Stimulated activated CD8-positive, alpha-beta memory T cell treated with anti-CD3 and anti-CD28 coated beads, Interleukin-12 subunit alpha, Interleukin-12 subunit beta, amount 100 ng/mL, for 24 hours (primary cell): ENCODE data around the gene CDIP1.

Experiments
- DNase-seq: peaks from one replicate; pipeline ENCODE4 v3.0.0-alpha.2; 2020; ENCODE audit errors: extremely low read depth

Gene CDIP1

DNA sequence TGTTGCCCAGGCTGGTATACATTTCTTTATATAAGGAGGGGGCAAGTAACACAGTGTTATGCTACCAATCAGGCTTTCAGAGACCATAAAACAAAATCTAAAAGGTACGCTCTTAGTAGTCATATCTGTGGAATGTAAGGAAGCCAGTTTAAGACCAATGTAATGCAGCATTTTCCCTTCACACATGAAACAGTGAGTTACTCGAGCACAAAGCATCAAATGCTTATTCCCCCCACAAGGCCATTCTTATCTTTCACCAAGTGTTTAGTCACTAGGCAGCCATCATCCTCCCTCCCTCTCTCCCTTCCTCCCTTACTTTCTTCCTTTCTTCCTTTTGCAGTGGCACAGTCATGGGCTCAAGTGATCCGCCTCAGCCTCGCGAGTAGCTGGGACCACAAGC, 49.5 kb downstream of the CDIP1 start:
- DNase-seq: no peak

GRCh38 chr16:4488499-4488967, 50.0 kb downstream of the CDIP1 start:
- no peak for DNase-seq

DNA sequence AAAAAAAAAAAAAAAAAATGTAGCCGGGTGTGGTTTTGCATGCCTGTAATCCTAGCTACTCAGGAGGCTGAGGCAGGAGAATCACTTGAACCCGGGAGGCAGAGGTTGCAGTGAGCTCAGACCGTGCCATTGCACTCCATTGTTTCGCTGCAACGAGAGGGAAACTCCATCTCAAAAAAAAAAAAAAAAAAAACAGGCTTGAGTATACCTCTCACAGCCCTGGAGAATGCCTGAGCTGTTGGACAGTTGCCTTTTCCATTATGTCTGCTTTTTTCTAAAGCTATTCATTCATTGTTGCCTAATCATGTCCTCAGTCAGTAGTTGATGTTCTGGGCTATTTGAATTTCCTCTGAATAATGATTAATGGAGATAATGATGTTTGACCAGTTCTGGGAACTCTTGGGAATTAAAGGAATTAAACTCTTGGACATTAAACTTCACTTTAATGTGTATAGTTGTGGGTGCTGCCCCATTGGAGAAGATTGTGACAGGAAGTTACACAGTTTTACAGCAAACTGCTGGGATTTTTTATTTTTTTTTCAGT, 50.5 kb downstream of the CDIP1 start:
- DNase-seq: no peak

DNA sequence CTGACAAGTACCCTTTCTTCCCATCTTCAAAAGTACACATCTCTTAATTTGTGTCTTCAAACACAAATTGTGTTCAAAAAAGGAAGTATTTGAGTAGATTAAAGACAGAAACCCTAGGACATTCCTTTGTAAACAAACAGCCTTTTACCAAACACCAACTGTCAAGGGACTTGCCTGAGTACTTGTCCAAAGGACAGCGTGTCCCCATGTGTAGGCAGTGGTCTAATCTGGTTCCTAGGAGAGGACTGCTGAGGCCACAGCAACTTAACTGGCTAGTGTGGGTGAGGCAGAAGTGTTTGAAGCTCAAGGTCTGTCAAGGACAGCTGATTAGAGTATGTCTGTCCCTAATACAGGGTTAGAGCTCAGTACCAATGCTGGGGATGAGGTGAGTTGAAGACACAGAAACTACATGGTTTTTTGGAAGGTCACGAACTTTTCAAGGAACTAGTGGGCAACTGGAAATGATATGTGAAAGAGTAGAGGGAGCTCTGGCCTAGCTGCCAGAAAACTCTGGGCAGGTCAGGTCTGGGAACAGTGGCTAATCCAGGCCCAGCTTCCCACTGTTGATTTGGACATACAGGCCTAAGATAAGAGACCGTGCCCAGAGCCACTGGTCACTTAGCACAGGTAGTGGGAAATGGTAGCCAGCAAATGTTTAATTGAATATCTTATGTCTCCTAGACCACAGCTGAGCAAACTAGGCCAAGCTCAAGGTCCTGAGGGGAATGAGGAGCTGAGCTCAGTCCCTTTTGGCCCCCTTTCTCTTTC, 52.3 kb downstream of the CDIP1 start:
- no peak for DNase-seq

DNA sequence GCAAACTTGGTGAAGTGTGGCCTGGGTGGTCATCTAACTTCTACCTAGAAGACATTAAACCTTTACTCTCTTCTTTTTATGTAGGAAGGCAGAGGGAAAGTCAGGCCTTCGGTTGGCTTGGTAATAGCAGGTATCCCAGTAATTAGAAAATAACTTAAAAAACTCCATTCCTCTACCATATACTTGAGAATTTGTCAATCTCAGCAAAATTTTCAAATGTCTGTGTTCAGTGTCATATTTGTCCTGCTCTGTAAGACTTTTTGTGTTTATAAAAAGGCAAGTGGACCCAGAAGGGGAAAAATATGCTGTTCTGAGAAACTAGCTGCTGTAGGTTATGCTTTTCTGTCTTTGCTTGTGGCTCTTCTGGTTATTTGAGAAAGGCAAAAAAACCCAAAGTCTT, 56.6 kb downstream of the CDIP1 start:
- DNase-seq: no peak

GRCh38 chr16:4481526-4481925, 57.0 kb downstream of the CDIP1 start:
- DNase-seq: no peak

GRCh38 chr16:4477966-4478365, 60.6 kb downstream of the CDIP1 start:
- no peak for DNase-seq

DNA sequence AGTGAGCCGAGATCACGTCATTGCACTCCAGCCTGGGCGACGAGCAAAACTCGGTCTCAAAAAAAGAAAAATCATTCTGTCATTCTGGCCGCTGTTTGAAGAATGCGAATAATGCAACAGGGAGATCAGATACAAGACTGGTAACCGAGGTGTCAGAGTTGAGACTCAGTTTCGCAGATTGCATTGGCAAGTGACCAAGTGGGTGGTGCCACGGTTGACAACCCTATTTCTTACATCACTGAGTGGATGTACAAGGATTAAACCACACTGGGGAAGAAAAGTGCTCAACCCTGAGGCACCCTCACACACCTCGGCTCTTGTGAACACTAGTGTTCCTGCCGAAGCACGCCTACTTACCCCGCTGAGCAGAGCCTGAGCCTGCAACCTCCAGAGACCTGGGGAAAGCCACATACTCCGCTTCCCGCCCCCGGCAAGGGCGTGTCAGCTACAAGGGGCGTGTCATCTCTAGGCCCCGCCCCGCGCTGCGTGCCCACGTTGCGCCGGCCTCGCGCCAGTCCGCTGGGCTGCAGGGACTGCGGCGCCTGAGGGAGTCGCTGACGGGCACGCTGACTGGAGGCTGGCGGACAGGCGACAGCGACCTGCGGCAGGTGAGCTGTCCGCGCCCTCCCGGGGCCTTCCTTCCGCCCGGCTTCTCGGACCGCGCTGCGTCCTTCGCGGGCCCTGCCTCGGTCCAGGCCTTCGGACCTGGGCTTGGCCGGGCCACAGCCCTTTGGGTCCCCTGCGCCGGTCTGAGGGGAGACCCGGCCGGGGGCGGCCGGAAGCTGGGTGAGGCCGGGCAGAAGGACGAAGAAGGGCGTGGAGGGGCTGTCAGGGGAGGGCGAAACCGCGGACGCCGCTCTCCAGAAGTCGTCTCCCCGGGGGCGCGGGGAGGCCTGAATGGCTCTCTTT, 62.4 kb downstream of the CDIP1 start, which contains the start of gene HMOX2:
Gene HMOX2, plus strand, starts transcription at position 519 of the 909 bp plus-strand sequence. CDS start 29,127 bp downstream, outside the sequence.
- peak; percentile 82 for DNase-seq

GRCh38 chr16:4474192-4474961, 64.2 kb downstream of the CDIP1 start, which contains the start of gene NMRAL1:
Gene NMRAL1 (minus strand): TSS chr16:4474625. CDS start chr16:4474132, 493 bp downstream.
- peak; percentile 72 for DNase-seq

DNA sequence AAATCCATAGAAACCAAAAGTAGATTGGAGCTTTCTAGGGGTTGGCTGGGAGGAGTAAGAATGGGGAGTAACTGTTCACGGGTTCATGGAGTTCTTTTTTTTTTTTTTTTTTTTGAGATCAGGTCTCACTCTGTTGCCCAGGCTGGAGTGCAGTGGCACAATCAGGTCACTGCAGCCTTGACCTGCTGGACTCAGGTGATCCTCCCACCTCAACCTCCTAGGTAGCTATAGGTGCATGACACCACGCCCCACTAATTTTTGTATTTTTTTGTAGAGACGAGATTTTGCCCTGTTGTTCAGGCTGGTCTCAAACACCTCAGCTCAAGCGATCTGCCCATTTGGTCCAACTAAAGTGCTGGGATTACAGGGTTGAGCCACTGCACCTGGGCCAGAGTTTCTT, 65.7 kb downstream of the CDIP1 start:
- no peak for DNase-seq

DNA sequence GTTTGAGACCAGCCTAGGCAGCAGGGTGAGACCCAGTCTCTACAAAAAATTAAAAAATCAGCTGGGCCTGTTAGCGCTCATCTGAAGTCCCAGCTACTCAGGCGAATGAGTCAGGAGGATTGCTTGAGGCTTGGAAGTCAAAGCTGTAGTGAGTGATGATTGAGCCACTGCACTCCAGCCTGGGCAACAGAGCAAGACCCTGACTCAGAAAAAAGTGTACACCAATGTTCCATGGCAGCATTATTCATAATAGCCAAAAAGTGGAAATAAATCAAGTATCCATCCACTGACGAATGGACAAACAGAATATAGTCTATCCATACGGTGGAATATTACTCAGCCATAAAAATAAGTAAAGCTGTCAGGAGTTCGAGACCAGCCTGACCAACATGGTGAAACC, 66.7 kb downstream of the CDIP1 start:
- no peak for DNase-seq

DNA sequence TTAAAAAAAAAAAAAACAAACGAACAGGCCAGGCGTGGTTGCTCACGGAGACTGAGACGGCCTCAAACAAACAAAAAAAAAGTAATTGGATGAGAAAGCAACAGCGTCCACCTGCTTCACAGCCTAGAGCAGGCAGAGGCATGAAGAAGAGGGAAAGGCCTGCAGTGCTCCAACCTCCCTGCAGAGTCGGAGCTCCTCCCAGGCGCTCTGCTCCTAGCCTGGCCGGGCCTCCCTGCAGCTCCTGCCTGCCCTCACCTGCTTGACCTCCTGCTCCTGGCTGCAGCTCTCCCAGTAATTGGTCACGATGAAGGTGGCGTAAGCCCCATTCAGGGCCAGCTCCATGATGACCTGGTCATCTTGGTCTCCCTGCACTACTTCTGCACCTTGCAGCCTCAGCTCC, 69.6 kb downstream of the CDIP1 start:
- no peak for DNase-seq

DNA sequence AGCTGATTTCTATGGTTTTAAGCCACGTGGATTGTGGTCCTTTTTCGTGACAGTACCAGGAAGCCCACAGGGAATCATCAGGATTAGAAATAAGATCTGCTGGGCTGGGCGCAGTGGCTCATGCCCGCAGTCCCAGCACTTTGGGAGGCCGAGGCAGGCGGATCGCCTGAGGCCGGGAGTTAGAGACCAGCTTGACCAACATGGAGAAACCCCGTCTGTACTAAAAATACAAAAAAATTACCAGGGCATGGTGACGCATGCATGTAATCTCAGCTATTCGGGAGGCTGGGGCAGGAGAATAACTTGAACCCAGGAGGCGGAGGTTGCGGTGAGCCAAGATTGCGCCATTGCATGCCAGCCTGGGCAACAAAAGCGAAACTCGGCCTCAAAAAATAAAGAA, 70.7 kb downstream of the CDIP1 start:
- DNase-seq: no peak

GRCh38 chr16:4465977-4466779, 72.4 kb downstream of the CDIP1 start:
- no peak for DNase-seq

- no peak for DNase-seq
Observed at GRCh38 chr16:4463522-4464163, 74.9 kb downstream of the CDIP1 start.

- no peak for DNase-seq
Observed at GRCh38 chr16:4461250-4462085, 77.1 kb downstream of the CDIP1 start.

- no peak for DNase-seq
Observed at GRCh38 chr16:4460936-4461249, 77.7 kb downstream of the CDIP1 start.
